Spleen (tissue), 7 donors: ENCODE results near the gene NUP37.

ENCODE experiments used
- POLR2A ChIP-seq, 3 donors: fragments of 450-650 bp; IDR thresholded peaks; one replicate each; pipeline ENCODE4 v1.5.1; 2017; ENCODE audit warnings: antibody characterized with exemption in 3 of 3, mild to moderate bottlenecking in 1 of 3
- POLR2AphosphoS5 ChIP-seq, 3 donors: sonication (generic); formaldehyde crosslinking; IDR thresholded peaks; one replicate each; pipeline ENCODE4 v1.5.1; 2017; ENCODE audit warnings: antibody characterized with exemption in 3 of 3
- TF ChIP-seq, protein P1 (sequence below), 11 experiments: fragments of 200-600 bp in 7 of 11; fragments of 450-650 bp in 4 of 11; sonication (generic) in 4 of 11; IDR thresholded peaks in 8 of 11; conservative IDR thresholded peaks in 3 of 11; 1 replicate in 7 of 11; 2 replicates in 4 of 11; pipeline versions ENCODE4 v1.4.0 to v1.8.0; 2016 to 2021; ENCODE audit warnings: antibody characterized with exemption in 11 of 11, inconsistent platforms in 4 of 11, mild to moderate bottlenecking in 1 of 11
- donor health status: DM: no; HTN: no; CAD: no; lungs with moderate emphysema.
- donor health status: DM: no; HTN: no; CAD: no.
- donor health status: DM: no; HTN: no; CAD: no.

DNA sequence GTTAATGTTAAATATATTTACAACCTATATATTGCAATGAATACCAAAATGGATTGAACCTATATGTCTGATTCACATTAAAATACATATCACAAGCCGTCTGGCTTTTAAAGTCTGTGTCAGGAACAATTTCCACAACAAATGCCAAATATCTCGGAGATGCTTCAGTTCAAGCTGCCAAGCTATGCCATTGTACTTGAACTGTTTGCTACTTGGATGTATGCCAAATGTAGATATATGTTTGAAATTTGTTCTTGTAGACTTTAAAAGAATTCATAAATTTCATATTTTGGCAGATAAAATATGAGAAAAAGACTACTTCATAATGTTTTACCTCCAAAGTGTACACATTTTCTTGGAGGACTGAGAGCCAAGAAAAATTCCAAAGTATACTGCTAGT lies 95.1 kb downstream of the NUP37 start:
- TF ChIP-seq, protein P1, sequence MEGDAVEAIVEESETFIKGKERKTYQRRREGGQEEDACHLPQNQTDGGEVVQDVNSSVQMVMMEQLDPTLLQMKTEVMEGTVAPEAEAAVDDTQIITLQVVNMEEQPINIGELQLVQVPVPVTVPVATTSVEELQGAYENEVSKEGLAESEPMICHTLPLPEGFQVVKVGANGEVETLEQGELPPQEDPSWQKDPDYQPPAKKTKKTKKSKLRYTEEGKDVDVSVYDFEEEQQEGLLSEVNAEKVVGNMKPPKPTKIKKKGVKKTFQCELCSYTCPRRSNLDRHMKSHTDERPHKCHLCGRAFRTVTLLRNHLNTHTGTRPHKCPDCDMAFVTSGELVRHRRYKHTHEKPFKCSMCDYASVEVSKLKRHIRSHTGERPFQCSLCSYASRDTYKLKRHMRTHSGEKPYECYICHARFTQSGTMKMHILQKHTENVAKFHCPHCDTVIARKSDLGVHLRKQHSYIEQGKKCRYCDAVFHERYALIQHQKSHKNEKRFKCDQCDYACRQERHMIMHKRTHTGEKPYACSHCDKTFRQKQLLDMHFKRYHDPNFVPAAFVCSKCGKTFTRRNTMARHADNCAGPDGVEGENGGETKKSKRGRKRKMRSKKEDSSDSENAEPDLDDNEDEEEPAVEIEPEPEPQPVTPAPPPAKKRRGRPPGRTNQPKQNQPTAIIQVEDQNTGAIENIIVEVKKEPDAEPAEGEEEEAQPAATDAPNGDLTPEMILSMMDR (IDR thresholded peaks at IDR 0.05 in 8 of 11, conservative IDR thresholded peaks at IDR 0.05 in 3 of 11), result no peak
- no peak for TF ChIP-seq POLR2AphosphoS5 (IDR thresholded peaks at IDR 0.05)
- TF ChIP-seq POLR2A (IDR thresholded peaks at IDR 0.05), result no peak
